HCT116 (cell line): Measurements from ENCODE around the gene DHX30. TPM values are rescaled to one million over a fixed set of nuclear protein-coding genes. Genes with fewer than 3 reads are reported as not detected.

Experiments used
- ATAC-seq: fragments of 200-7000 bp; cut with Tn5 transposase; 2 replicates; pipeline ENCODE4 v1.9.1; 2020; ENCODE audit warnings: mild to moderate bottlenecking, moderate library complexity
- BruUV-seq: library from RNA; stranded (reverse); fragments of 400-500 nt; replicated peaks from 2 replicates; lab custom pipeline; 2021; lab: Mats Ljungman, UMichigan
- CTCF ChIA-PET: fragments of 300-600 bp; sonication (Branson Sonifier 250); formaldehyde crosslinking; loops from one replicate; lab custom pipeline; 2021; ENCODE audit warnings: antibody characterized with exemption; lab: Charles Lee
- POLR2A ChIA-PET: fragments of 300-600, 350-600 bp; sonication (Branson Sonifier 250); formaldehyde crosslinking; loops from one replicate; lab custom pipeline; 2021; ENCODE audit warnings: antibody characterized with exemption; lab: Charles Lee
- RAD21 ChIA-PET, 2 experiments: fragments of 300-600 bp; sonication (Branson Sonifier 250); formaldehyde crosslinking; loops; one replicate each; lab custom pipeline; 2023; ENCODE audit warnings: low total read pairs in 2 of 2; ENCODE audit not compliant: uncharacterized antibody in 2 of 2, unreplicated experiment in 2 of 2, low non-redundant PET in 1 of 2; lab: Charles Lee
- DNase-seq: peaks from one replicate; pipeline ENCODE4 v3.0.0-alpha.2; 2010; ENCODE audit warnings: low read depth, low spot score
- H2AFZ ChIP-seq: fragments of 200-600 bp; shearing (Covaris generic), sonication (generic); 2 replicates; pipeline ENCODE4 v1.6.1; 2017; ENCODE audit warnings: low read depth, mixed run types, mixed read lengths, antibody characterized with exemption, low read length; ENCODE audit not compliant: poor library complexity, severe bottlenecking
- H3K27ac ChIP-seq: 2 replicates; pipeline ENCODE4 v1.5.1; 2012; ENCODE audit warnings: low read depth, low read length
- H3K27me3 ChIP-seq: fragments of 200-600 bp; sonication (generic); 2 replicates; pipeline ENCODE4 v1.6.1; 2016; ENCODE audit warnings: mixed run types, low read length, mixed read lengths; ENCODE audit not compliant: insufficient read depth
- H3K36me3 ChIP-seq, 2 experiments: fragments of 200-500 bp in 1 of 2; fragments of 200-600 bp in 1 of 2; sonication (Bioruptor generic) in 1 of 2; sonication (generic) in 1 of 2; 2 replicates each; pipeline versions ENCODE4 v1.5.1 to v1.6.1; 2014 to 2016; ENCODE audit warnings: low read length in 2 of 2, inconsistent platforms in 1 of 2, mixed read lengths in 1 of 2, mixed run types in 1 of 2; ENCODE audit not compliant: insufficient read depth in 2 of 2, control insufficient read depth in 1 of 2
- H3K4me1 ChIP-seq, 2 experiments: fragments of 200-600 bp in 1 of 2; sonication (generic) in 1 of 2; 2 replicates each; pipeline versions ENCODE4 v1.5.1 to v1.6.1; 2012 to 2017; ENCODE audit warnings: low read length in 2 of 2, inconsistent platforms in 1 of 2, mild to moderate bottlenecking in 1 of 2, mixed read lengths in 1 of 2, mixed run types in 1 of 2, moderate library complexity in 1 of 2; ENCODE audit not compliant: insufficient read depth in 2 of 2, control insufficient read depth in 1 of 2
- H3K4me2 ChIP-seq: fragments of 200-600 bp; sonication (generic); 2 replicates; pipeline ENCODE4 v1.6.1; 2017; ENCODE audit warnings: mixed run types, low read length, mixed read lengths
- H3K4me3 ChIP-seq, 2 experiments: fragments of 200-600 bp in 1 of 2; sonication (generic) in 1 of 2; replicated peaks in 1 of 2; 2 replicates each; pipeline ENCODE4 v1.5.1; 2011 to 2016; ENCODE audit warnings: low read length in 2 of 2, control low read depth in 1 of 2, low read depth in 1 of 2, mild to moderate bottlenecking in 1 of 2, mixed read lengths in 1 of 2, mixed run types in 1 of 2
- H3K79me2 ChIP-seq: fragments of 200-600 bp; sonication (generic); 2 replicates; pipeline ENCODE4 v1.6.1; 2017; ENCODE audit warnings: mild to moderate bottlenecking, mixed run types, low read length, moderate library complexity, mixed read lengths; ENCODE audit not compliant: insufficient read depth
- H3K9ac ChIP-seq: fragments of 200-600 bp; sonication (generic); 2 replicates; pipeline ENCODE4 v1.6.1; 2016; ENCODE audit warnings: low read length, mixed read lengths
- H3K9me2 ChIP-seq: fragments of 200-600 bp; sonication (generic), shearing (Covaris generic); 2 replicates; pipeline ENCODE4 v1.6.1; 2017; ENCODE audit warnings: mixed run types, mild to moderate bottlenecking, moderate library complexity; ENCODE audit not compliant: insufficient read depth
- H3K9me3 ChIP-seq, 2 experiments: fragments of 200-500 bp in 1 of 2; fragments of 200-600 bp in 1 of 2; sonication (Bioruptor generic) in 1 of 2; sonication (generic) in 1 of 2; 2 replicates each; pipeline ENCODE4 v1.6.1; 2014 to 2017; ENCODE audit warnings: low read length in 2 of 2, mixed read lengths in 2 of 2, inconsistent platforms in 1 of 2, low read depth in 1 of 2, mild to moderate bottlenecking in 1 of 2, mixed run types in 1 of 2, moderate library complexity in 1 of 2; ENCODE audit not compliant: control insufficient read depth in 1 of 2, insufficient read depth in 1 of 2
- H4K20me1 ChIP-seq: fragments of 200-600 bp; sonication (generic), shearing (Covaris generic); 2 replicates; pipeline ENCODE4 v1.6.1; 2017; ENCODE audit warnings: mixed run types, mild to moderate bottlenecking, moderate library complexity; ENCODE audit not compliant: insufficient read depth
- EGR1 ChIP-seq: IDR thresholded peaks from 2 replicates; pipeline ENCODE4 v1.6.1; 2012; ENCODE audit warnings: low read depth
- EZH2phosphoT487 ChIP-seq: fragments of 200-600 bp; IDR thresholded peaks from 2 replicates; pipeline ENCODE4 v1.6.1; 2018; ENCODE audit warnings: antibody characterized with exemption, borderline replicate concordance
- FOSL1 ChIP-seq: IDR thresholded peaks from 2 replicates; pipeline ENCODE4 v1.6.1; 2012; ENCODE audit warnings: low read depth
- JUND ChIP-seq: IDR thresholded peaks from 2 replicates; pipeline ENCODE4 v1.6.1; 2012
- POLR2AphosphoS5 ChIP-seq: IDR thresholded peaks from 2 replicates; pipeline ENCODE4 v1.6.1; 2011; ENCODE audit warnings: mild to moderate bottlenecking, low read depth, low read length, moderate library complexity
- SRF ChIP-seq: IDR thresholded peaks from 2 replicates; pipeline ENCODE4 v1.6.1; 2012; ENCODE audit warnings: low read depth
- YY1 ChIP-seq: IDR thresholded peaks from 2 replicates; pipeline ENCODE4 v1.6.1; 2011; ENCODE audit warnings: low read length, low read depth, moderate library complexity, mild to moderate bottlenecking; ENCODE audit not compliant: insufficient replicate concordance; ENCODE audit errors: extremely low read depth
- ZNF274 ChIP-seq: fragments of 200-500 bp; sonication (Bioruptor generic); IDR thresholded peaks from 2 replicates; pipeline ENCODE4 v1.6.1; 2014; ENCODE audit warnings: mild to moderate bottlenecking, low read depth, low read length, inconsistent platforms
- intact Hi-C: fragments of 100-400 bp; cut with micrococcal nuclease; formaldehyde crosslinking; loops from 2 replicates; pipeline ENCODE4 v1.10.0; 2022
- total RNA-seq: library from RNA; stranded (reverse); gene quantifications from one replicate; pipeline ENCODE4 v1.2.1, GENCODE V29; 2021; ENCODE audit not compliant: unreplicated experiment
- TF ChIP-seq, protein P1 (sequence below): IDR thresholded peaks from 2 replicates; pipeline ENCODE4 v1.6.1; 2011; ENCODE audit warnings: mild to moderate bottlenecking, low read length, moderate library complexity; ENCODE audit not compliant: insufficient replicate concordance; ENCODE audit errors: extremely low read depth
- TF ChIP-seq, protein P2 (sequence below): IDR thresholded peaks from 2 replicates; pipeline ENCODE4 v1.6.1; 2012
- TF ChIP-seq, protein P3 (sequence below), 3 experiments: fragments of 200-600 bp in 1 of 3; sonication (generic) in 1 of 3; IDR thresholded peaks in 2 of 3; conservative IDR thresholded peaks in 1 of 3; 2 replicates each; pipeline ENCODE4 v1.5.1; 2012 to 2017; ENCODE audit warnings: low read depth in 2 of 3, low read length in 2 of 3, antibody characterized with exemption in 1 of 3, borderline replicate concordance in 1 of 3, control low read depth in 1 of 3, mild to moderate bottlenecking in 1 of 3, mixed read lengths in 1 of 3, mixed run types in 1 of 3, moderate library complexity in 1 of 3; ENCODE audit not compliant: insufficient read depth in 1 of 3

Gene DHX30
- total RNA-seq, 1 experiment from 2014 or later = 114 TPM

DNA sequence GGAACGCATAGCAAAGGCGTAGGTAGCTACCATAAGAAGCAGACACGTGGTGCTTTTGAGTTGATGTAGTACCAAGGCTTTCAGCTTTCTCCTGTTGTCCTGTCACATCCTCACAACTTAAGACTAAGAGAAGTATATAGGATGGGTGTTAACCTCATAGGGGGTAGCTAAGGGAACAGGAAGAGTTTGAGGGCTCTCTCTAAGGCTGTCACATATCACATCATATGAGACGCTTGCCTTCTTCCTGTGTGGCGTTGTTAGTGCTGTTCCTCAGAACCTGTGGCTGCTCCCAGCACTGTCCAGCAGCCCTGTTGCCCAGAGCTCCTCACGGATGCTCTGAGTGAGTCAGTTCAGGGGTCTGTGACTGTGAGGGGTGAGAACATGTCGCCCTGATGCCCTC lies 14.7 kb downstream of the DHX30 start:
- Histone ChIP-seq H4K20me1 (no peaks in the 10 kb centered on the region), H3K36me3 (peaks cover 0 to 8% of the 10 kb centered on the region in 2 experiments; a peak in 3 of 4 replicates), H3K9me3 (no peaks in the 10 kb centered on the region), H2AFZ (no peak overlapping the region), H3K9ac (no peak overlapping the region), H3K27ac (no peak overlapping the region), H3K79me2 (no peaks in the 10 kb centered on the region), H3K4me2 (no peak overlapping the region), H3K27me3 (no peaks in the 10 kb centered on the region), H3K4me3 (no peak overlapping the region), H3K4me1 (no peaks in the 10 kb centered on the region), H3K9me2 (no peaks in the 10 kb centered on the region)
- ChIA-PET RAD21 (no interaction called here), POLR2A (no interaction called here), CTCF (interaction anchor here (3.0 kb wide), 1 partner anchor 7 kb away, joined by 20 read pairs; no protein-coding TSS in a partner anchor)
- BruUV-seq = no TSS peak
- TF ChIP-seq JUND (no peak), SRF (no peak), ZNF274 (no peak), FOSL1 (no peak), EGR1 (no peak), EZH2phosphoT487 (no peak), POLR2AphosphoS5 (no peak), YY1 (no peak)
- TF ChIP-seq, protein P1, sequence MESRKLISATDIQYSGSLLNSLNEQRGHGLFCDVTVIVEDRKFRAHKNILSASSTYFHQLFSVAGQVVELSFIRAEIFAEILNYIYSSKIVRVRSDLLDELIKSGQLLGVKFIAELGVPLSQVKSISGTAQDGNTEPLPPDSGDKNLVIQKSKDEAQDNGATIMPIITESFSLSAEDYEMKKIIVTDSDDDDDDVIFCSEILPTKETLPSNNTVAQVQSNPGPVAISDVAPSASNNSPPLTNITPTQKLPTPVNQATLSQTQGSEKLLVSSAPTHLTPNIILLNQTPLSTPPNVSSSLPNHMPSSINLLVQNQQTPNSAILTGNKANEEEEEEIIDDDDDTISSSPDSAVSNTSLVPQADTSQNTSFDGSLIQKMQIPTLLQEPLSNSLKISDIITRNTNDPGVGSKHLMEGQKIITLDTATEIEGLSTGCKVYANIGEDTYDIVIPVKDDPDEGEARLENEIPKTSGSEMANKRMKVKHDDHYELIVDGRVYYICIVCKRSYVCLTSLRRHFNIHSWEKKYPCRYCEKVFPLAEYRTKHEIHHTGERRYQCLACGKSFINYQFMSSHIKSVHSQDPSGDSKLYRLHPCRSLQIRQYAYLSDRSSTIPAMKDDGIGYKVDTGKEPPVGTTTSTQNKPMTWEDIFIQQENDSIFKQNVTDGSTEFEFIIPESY = no peak
- TF ChIP-seq, protein P2, sequence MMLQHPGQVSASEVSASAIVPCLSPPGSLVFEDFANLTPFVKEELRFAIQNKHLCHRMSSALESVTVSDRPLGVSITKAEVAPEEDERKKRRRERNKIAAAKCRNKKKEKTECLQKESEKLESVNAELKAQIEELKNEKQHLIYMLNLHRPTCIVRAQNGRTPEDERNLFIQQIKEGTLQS = no peak
- TF ChIP-seq, protein P3, sequence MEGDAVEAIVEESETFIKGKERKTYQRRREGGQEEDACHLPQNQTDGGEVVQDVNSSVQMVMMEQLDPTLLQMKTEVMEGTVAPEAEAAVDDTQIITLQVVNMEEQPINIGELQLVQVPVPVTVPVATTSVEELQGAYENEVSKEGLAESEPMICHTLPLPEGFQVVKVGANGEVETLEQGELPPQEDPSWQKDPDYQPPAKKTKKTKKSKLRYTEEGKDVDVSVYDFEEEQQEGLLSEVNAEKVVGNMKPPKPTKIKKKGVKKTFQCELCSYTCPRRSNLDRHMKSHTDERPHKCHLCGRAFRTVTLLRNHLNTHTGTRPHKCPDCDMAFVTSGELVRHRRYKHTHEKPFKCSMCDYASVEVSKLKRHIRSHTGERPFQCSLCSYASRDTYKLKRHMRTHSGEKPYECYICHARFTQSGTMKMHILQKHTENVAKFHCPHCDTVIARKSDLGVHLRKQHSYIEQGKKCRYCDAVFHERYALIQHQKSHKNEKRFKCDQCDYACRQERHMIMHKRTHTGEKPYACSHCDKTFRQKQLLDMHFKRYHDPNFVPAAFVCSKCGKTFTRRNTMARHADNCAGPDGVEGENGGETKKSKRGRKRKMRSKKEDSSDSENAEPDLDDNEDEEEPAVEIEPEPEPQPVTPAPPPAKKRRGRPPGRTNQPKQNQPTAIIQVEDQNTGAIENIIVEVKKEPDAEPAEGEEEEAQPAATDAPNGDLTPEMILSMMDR (IDR thresholded peaks at IDR 0.05 in 2 of 3, conservative IDR thresholded peaks at IDR 0.05 in 1 of 3; ENCODE audit: borderline replicate concordance in 1 of 3, insufficient read depth in 1 of 3, low read depth in 2 of 3, low read length in 2 of 3) = no peak
- ATAC-seq (no peak), DNase-seq (no peak)
- intact Hi-C loops = no loop called here
